ENCODE data around the gene SERINC3. TPM values are rescaled to one million over a fixed set of nuclear protein-coding genes. Genes with fewer than 3 reads are reported as not detected.

Gene SERINC3
- total and polyA plus RNA-seq, 2 of the 13 experiments (the other 11 are each of a cell fraction or from before 2014, with no cell fraction given): 82.0 to 226 TPM

- 80% methylated on average over 3 of the region's 3 CpGs for WGBS (ENCODE audit: low lambda C conversion rate)
- Histone ChIP-seq H3K27ac (ENCODE audit: extremely low read length, insufficient read depth, low read length) (peak overlapping the region; percentile 16), H3K9ac (ENCODE audit: insufficient read depth, low read depth, low read length) (peak overlapping the region; percentile 27; the same call in 1 of the 2 replicates), H3K79me2 (ENCODE audit: insufficient read depth, low read length) (peaks cover 6% of the 10 kb centered on the region), H3K4me2 (ENCODE audit: low read depth, low read length) (peak overlapping the region; percentile 52), H3K27me3 (ENCODE audit: control insufficient read depth in 1 of 2, insufficient read depth in 2 of 2, low read length in 2 of 2) (no peaks in the 10 kb centered on the region), H4K20me1 (ENCODE audit: insufficient read depth, low read length) (no peaks in the 10 kb centered on the region), H3K4me1 (ENCODE audit: insufficient read depth, low read length) (peaks cover 27% of the 10 kb centered on the region), H3K36me3 (replicated peaks in 1 of 2; ENCODE audit: control insufficient read depth in 1 of 2, insufficient read depth in 2 of 2, low read length in 2 of 2) (no peaks in the 10 kb centered on the region), H3K9me3 (ENCODE audit: low read length) (no peaks in the 10 kb centered on the region), H2AFZ (ENCODE audit: low read length) (no peak overlapping the region), H3K4me3 (replicated peaks in 1 of 3; ENCODE audit: insufficient read depth in 1 of 3, low read depth in 2 of 3, low read length in 3 of 3) (no peak overlapping the region)
- in situ Hi-C loops (cut with HindIII; ENCODE audit: extremely low pct_ligation_motif_present, low pct_unique_long_range_greater_than_20kb): no loop called here
- FAIRE-seq (no peak), DNase-seq (ENCODE audit: low spot score) (no peak), ATAC-seq (no peak)
- CTCF ChIA-PET (ENCODE audit: low intra/inter-chr PET ratio, low total read pairs): no interaction called here
- POLR2A ChIA-PET: no interaction called here
- BruUV-seq (replicated peaks): no TSS peak
- intact Hi-C loops (cut with micrococcal nuclease; ENCODE audit: unreplicated experiment): no loop called here
- TF ChIP-seq ZNF317 (CRISPR knock-in tag; IDR thresholded peaks at IDR 0.05) (no peak), ZKSCAN1 (IDR thresholded peaks at IDR 0.05; ENCODE audit: low read length) (peak; percentile 78), ASH2L (IDR thresholded peaks at IDR 0.05; ENCODE audit: insufficient read length, low read depth, low read length) (peak; percentile 19)
These were observed 30.7 kb upstream of the SERINC3 start for GRCh38 chr20:44552568-44552949.

DNA sequence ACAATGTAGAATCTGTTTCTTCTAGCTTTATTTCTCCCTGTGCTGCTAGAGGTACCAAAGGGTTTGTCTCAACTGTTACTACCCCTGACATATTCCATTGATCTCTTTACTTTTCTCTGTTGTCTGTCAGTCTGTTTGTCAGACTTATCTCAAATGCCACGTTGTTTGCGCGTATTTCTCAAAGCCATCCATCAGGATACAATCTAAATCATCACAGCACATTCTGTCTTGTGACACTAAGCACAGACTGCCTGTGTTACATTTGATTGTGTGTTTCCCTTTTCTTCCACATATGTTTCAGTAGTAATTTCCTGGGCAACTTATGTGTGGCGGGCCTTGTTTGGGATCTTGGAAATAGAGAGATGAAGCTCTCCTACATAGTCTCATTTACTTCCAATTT lies 30.2 kb upstream of the SERINC3 start:
- H3K36me3 ChIP-seq (replicated peaks in 1 of 2; ENCODE audit: control insufficient read depth in 1 of 2, insufficient read depth in 2 of 2, low read length in 2 of 2): no peaks in the 10 kb centered on the region
- H3K4me1 ChIP-seq (ENCODE audit: insufficient read depth, low read length): peaks cover 27% of the 10 kb centered on the region
- ChIA-PET CTCF (ENCODE audit: low intra/inter-chr PET ratio, low total read pairs) (no interaction called here), POLR2A (no interaction called here)
- no peaks in the 10 kb centered on the region for H3K9me3 ChIP-seq (ENCODE audit: low read length)
- H3K79me2 ChIP-seq (ENCODE audit: insufficient read depth, low read length): peaks cover 6% of the 10 kb centered on the region
- BruUV-seq (replicated peaks): no TSS peak
- WGBS (ENCODE audit: low lambda C conversion rate): 63% methylated on average over 4 of the region's 4 CpGs
- intact Hi-C loops (cut with micrococcal nuclease; ENCODE audit: unreplicated experiment) (no loop called here), in situ Hi-C loops (cut with HindIII; ENCODE audit: extremely low pct_ligation_motif_present, low pct_unique_long_range_greater_than_20kb) (no loop called here)
- H2AFZ ChIP-seq (ENCODE audit: low read length): no peak overlapping the region
- ATAC-seq (no peak; the same call in 2 of the 3 replicates), FAIRE-seq (no peak), DNase-seq (ENCODE audit: low spot score) (peak; percentile 45)
- H4K20me1 ChIP-seq (ENCODE audit: insufficient read depth, low read length): no peaks in the 10 kb centered on the region
- H3K4me3 ChIP-seq (replicated peaks in 1 of 3; ENCODE audit: insufficient read depth in 1 of 3, low read depth in 2 of 3, low read length in 3 of 3): no peak overlapping the region
- no peak overlapping the region for H3K4me2 ChIP-seq (ENCODE audit: low read depth, low read length)
- H3K27me3 ChIP-seq (ENCODE audit: control insufficient read depth in 1 of 2, insufficient read depth in 2 of 2, low read length in 2 of 2): no peaks in the 10 kb centered on the region
- H3K9ac ChIP-seq (ENCODE audit: insufficient read depth, low read depth, low read length): no peak overlapping the region
- H3K27ac ChIP-seq (ENCODE audit: extremely low read length, insufficient read depth, low read length): no peak overlapping the region
- TF ChIP-seq KDM2A (CRISPR knock-in tag; IDR thresholded peaks at IDR 0.05; ENCODE audit: borderline replicate concordance, low read depth): no peak
- no peak for TF ChIP-seq TP53 (CRISPR knock-in tag; conservative IDR thresholded peaks at IDR 0.05)
- TF ChIP-seq ZFP90 (CRISPR knock-in tag; IDR thresholded peaks at IDR 0.05; ENCODE audit: borderline replicate concordance): no peak
- TF ChIP-seq ISL2 (CRISPR knock-in tag; IDR thresholded peaks at IDR 0.05): no peak
- TF ChIP-seq, protein P1, sequence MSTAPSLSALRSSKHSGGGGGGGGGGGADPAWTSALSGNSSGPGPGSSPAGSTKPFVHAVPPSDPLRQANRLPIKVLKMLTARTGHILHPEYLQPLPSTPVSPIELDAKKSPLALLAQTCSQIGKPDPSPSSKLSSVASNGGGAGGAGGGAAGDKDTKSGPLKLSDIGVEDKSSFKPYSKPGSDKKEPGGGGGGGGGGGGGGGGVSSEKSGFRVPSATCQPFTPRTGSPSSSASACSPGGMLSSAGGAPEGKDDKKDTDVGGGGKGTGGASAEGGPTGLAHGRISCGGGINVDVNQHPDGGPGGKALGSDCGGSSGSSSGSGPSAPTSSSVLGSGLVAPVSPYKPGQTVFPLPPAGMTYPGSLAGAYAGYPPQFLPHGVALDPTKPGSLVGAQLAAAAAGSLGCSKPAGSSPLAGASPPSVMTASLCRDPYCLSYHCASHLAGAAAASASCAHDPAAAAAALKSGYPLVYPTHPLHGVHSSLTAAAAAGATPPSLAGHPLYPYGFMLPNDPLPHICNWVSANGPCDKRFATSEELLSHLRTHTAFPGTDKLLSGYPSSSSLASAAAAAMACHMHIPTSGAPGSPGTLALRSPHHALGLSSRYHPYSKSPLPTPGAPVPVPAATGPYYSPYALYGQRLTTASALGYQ (CRISPR knock-in tag; IDR thresholded peaks at IDR 0.05): no peak
- TF ChIP-seq MBD4 (IDR thresholded peaks at IDR 0.05; ENCODE audit: borderline replicate concordance, low read length): no peak
- TF ChIP-seq, protein P2, sequence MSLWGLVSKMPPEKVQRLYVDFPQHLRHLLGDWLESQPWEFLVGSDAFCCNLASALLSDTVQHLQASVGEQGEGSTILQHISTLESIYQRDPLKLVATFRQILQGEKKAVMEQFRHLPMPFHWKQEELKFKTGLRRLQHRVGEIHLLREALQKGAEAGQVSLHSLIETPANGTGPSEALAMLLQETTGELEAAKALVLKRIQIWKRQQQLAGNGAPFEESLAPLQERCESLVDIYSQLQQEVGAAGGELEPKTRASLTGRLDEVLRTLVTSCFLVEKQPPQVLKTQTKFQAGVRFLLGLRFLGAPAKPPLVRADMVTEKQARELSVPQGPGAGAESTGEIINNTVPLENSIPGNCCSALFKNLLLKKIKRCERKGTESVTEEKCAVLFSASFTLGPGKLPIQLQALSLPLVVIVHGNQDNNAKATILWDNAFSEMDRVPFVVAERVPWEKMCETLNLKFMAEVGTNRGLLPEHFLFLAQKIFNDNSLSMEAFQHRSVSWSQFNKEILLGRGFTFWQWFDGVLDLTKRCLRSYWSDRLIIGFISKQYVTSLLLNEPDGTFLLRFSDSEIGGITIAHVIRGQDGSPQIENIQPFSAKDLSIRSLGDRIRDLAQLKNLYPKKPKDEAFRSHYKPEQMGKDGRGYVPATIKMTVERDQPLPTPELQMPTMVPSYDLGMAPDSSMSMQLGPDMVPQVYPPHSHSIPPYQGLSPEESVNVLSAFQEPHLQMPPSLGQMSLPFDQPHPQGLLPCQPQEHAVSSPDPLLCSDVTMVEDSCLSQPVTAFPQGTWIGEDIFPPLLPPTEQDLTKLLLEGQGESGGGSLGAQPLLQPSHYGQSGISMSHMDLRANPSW (CRISPR knock-in tag; IDR thresholded peaks at IDR 0.05; ENCODE audit: borderline replicate concordance): no peak
- TF ChIP-seq ZSCAN9 (CRISPR knock-in tag; IDR thresholded peaks at IDR 0.05; ENCODE audit: borderline replicate concordance): no peak
- no peak for TF ChIP-seq ZNF224 (CRISPR knock-in tag; IDR thresholded peaks at IDR 0.05)
- TF ChIP-seq, protein P3, sequence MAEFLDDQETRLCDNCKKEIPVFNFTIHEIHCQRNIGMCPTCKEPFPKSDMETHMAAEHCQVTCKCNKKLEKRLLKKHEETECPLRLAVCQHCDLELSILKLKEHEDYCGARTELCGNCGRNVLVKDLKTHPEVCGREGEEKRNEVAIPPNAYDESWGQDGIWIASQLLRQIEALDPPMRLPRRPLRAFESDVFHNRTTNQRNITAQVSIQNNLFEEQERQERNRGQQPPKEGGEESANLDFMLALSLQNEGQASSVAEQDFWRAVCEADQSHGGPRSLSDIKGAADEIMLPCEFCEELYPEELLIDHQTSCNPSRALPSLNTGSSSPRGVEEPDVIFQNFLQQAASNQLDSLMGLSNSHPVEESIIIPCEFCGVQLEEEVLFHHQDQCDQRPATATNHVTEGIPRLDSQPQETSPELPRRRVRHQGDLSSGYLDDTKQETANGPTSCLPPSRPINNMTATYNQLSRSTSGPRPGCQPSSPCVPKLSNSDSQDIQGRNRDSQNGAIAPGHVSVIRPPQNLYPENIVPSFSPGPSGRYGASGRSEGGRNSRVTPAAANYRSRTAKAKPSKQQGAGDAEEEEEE (CRISPR knock-in tag; IDR thresholded peaks at IDR 0.05; ENCODE audit: borderline replicate concordance): no peak
